MM.1S (cell line): ENCODE data around the gene PACS2.

Source experiments
- CTCF ChIP-seq: fragments of 300-600 bp; sonication (generic); IDR thresholded peaks from 2 replicates; pipeline ENCODE4 v1.5.1; 2016; ENCODE audit warnings: antibody characterized with exemption, low read length, mixed read lengths
- EZH2 ChIP-seq: fragments of 300-600 bp; sonication (generic); optimal IDR thresholded peaks from 2 replicates; pipeline ENCODE3; 2017; ENCODE audit warnings: low read depth, mild to moderate bottlenecking, antibody characterized with exemption, low read length, mixed read lengths

- no peak for TF ChIP-seq CTCF
- no peak for TF ChIP-seq EZH2
Measured at GRCh38 chr14:105400016-105400415, 85.5 kb downstream of the PACS2 start.
